ENCODE results near the gene PTPN11.
A peak's percentile ranks its signal among the peaks of the same experiment; 100 is the strongest.
"Not testable (repeated sequence)": the region's sequence is repeated elsewhere in the genome, so short reads cannot be mapped to it uniquely, and the experiment has no call there.

Gene PTPN11

DNA sequence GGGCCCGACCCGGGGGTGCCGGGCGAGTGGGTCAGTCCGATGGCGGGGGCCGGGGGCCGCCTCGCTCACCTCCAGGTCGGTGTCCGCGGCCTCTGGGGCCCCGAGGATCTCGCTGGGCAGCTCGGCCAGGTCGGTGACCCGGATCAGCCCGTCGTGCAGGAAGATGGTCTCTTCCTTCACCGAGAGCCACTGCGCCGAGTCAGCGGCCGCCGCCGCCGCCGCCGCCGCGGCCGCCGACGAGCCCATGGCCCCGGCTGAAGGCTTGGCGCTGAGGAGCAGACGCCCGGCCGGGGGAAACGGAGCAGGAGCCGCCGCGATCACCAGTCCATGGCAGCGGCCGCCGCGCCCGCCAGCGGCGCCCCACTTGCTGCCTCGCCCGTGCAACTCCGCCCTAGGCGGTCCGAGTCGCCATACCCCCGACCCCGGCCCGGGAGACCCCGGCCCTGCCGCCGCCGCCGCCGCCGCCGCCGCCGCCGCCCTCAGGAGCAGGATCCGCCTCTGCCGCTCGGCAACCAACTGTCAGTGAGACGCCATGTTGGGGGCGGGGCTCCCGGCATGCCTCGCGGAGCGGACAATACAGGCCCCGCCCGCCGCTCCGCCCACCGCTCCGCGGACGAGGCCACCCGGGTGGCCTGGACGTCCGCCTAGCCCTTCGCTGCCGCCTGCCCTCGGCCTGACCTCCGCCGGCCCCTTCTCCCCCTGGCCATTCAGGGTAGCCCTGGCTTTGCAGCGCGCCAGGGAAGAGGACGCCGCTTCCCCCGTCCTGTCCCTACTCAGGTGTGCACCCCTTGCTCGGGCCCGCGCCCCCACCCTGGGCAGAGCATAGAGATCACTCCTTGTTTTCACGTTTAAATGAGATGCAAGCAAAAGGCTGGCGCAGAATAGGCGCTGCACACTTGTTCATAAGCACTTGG is 36.6 kb upstream of the PTPN11 start, which contains the start of gene HECTD4:
TSS of gene HECTD4 (minus strand) at position 549 of the 914 bp plus-strand sequence. CDS start at position 246, 303 bp downstream.
- H3K27ac ChIP-seq, result peak within 1 kb of the TSS; percentile 99
- TF ChIP-seq CTCF (conservative IDR thresholded peaks at IDR 0.05), result no peak

DNA sequence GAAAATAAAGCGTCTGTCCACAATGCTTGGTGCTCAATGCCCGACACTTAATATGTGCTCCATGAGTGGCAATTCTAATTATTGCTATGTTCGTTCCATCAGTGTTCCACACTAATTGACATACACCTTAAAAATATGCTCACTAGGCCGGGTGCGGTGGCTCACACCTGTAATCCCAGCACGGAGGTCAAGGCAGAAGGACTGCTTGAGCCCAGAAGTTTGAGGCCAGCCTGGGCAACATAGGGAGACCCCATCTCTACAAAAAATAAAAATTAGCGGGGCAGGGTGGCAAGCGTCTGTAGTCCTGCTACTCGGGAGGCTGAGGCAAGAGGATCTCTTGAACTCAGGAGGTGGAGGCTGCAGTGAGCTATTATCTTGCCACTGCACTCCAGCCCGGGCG is 35.9 kb upstream of the PTPN11 start:
- no peak for TF ChIP-seq CTCF (conservative IDR thresholded peaks at IDR 0.05)
- H3K27ac ChIP-seq, result peak overlapping the region; percentile 99

DNA sequence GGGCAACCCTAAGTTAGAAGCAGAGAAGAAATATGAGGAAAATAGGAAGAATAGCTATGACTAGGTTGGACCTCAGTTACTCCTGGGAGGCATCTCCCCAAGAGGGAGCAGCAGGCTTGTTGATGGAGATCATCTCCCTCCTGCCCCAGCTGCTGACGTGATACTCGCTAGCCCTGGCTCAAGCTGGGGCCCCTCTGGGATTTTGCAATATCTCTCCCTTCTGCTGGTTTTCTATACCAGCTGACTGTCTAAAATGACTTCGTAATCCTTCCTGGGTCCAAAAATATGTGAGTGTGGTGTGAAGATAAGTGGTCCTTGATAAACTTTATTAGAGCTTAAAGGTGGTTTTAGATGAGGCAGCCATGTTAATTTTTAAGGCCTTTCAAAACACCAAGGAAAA is 32.0 kb upstream of the PTPN11 start:
- no peak for TF ChIP-seq CTCF (conservative IDR thresholded peaks at IDR 0.05)
- peak overlapping the region; percentile 37 for H3K27ac ChIP-seq

DNA sequence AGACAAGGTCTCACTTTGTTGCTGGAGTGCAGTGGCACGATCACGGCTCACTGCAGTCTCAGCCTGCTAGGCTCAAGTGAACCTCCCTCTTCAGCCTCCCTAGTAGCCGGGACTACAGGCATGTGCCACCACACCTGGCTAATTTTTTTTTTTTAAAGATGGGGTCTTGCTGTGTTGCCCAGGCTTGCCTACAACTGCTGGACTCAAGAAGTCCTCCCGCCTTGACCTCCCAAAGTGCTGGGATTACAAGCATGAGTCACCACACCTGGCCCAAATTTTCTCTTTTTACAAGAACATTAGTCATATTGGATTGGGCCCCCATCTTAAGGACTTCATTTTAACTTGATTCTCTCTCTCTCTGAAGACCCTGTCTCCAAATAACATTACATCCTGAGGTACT is 29.5 kb upstream of the PTPN11 start:
- TF ChIP-seq CTCF (conservative IDR thresholded peaks at IDR 0.05), result no peak

GRCh38 chr12:112389922-112390654 is 28.7 kb upstream of the PTPN11 start:
- not testable (repeated sequence) for H3K27ac ChIP-seq

More for the DNA sequence above, 29.5 kb upstream of the PTPN11 start:
- no peak overlapping the region for H3K27ac ChIP-seq

DNA sequence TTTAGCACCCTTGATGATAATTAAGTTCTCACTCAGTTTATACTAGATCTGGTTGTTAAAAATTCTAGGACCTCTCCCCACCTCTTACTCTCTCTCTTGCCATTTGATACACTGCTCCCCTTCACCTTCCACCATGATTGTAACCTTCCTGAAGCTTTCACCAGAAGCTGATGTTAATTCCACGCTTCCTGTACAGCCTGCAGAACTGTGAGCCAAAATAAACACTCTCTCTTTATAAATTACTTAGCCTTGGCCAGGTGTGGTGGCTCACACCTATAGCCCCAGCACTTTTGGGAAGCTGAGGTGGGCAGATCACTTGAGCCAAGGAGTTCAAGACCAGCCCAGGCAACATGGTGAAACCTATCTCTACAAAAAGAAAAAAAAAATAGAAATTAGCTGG is 25.4 kb upstream of the PTPN11 start:
- TF ChIP-seq CTCF (conservative IDR thresholded peaks at IDR 0.05), result no peak

DNA sequence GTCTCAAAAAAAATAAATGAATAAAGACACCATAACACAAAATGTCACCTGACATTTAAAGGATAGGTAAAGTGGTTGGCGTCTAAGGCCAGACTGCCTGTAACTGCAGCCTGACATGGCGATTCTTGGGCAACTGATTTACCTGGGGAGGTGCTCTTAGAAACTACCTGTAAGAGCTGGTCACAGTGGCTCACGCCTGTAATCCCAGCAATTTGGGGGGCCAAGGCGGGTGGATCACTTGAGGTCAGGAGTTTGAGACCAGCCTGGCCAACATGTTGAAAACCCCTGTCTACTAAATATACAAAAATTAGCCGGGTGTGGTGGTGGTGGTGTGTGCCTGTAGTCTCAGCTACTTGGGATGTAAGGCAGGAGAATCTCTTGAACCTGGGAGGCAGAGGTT is 17.7 kb upstream of the PTPN11 start:
- no peak overlapping the region for H3K27ac ChIP-seq
- no peak for TF ChIP-seq CTCF (conservative IDR thresholded peaks at IDR 0.05)

More for the DNA sequence above, 25.4 kb upstream of the PTPN11 start:
- no peak overlapping the region for H3K27ac ChIP-seq

Measured in VCaP (cell line).